K562 treated with DMSO at 1 percent for 12 hours (cell line): ENCODE results near the gene CIITA. TPM values are rescaled to one million over a fixed set of nuclear protein-coding genes. Genes with fewer than 3 reads are reported as not detected.

Experiments used
- total RNA-seq: library from RNA; unstranded; fragments of 300-600 nt; gene quantifications from 2 replicates; pipeline ENCODE4 v1.2.3, GENCODE V29; 2022; ENCODE audit not compliant: insufficient read depth

Gene CIITA
- total RNA-seq: 0.25 TPM in 1 of 2 replicates, not detected in the other

GRCh38 chr16:10876799-10877341 lies at the start of gene CIITA:
CIITA (plus strand) TSS chr16:10877202; CDS start chr16:10877331, 129 bp downstream.

GRCh38 chr16:10942352-10943063 lies 65.5 kb downstream of the CIITA start, which contains the start of gene DEXI:
DEXI (minus strand) TSS chr16:10942468; CDS start chr16:10942005, 463 bp downstream.

GRCh38 chr16:10944249-10945064 lies 67.5 kb downstream of the CIITA start, which contains the start of gene CLEC16A:
CLEC16A (plus strand) TSS chr16:10944564; CDS start chr16:10944718, 154 bp downstream.

Other genes starting within 250 kb of the CIITA start
- not detected in 2 replicates for gene TEKT5, start 182.3 kb upstream of the CIITA start, total RNA-seq
- gene NUBP1, start 133.4 kb upstream of the CIITA start, total RNA-seq: 29.0 and 30.3 TPM in 2 replicates
- gene TVP23A, start 58.4 kb upstream of the CIITA start, total RNA-seq: 0.20 and 0.26 TPM in 2 replicates
- gene DEXI, start 65.3 kb downstream of the CIITA start, total RNA-seq: 47.4 and 51.7 TPM in 2 replicates
- gene CLEC16A, start 67.4 kb downstream of the CIITA start, total RNA-seq: 10.4 and 32.7 TPM in 2 replicates